GM18909 (cell line): ENCODE results near the gene ENDOD1.
"Not testable (repeated sequence)": the region's sequence is repeated elsewhere in the genome, so short reads cannot be mapped to it uniquely, and the experiment has no call there.

ENCODE experiments used
- ATAC-seq: cut with Tn5 transposase; IDR thresholded peaks from one replicate; pipeline ENCODE4 v1.9.1; 2021; ENCODE audit warnings: mild to moderate bottlenecking; ENCODE audit not compliant: unreplicated experiment, poor library complexity

Gene ENDOD1

DNA sequence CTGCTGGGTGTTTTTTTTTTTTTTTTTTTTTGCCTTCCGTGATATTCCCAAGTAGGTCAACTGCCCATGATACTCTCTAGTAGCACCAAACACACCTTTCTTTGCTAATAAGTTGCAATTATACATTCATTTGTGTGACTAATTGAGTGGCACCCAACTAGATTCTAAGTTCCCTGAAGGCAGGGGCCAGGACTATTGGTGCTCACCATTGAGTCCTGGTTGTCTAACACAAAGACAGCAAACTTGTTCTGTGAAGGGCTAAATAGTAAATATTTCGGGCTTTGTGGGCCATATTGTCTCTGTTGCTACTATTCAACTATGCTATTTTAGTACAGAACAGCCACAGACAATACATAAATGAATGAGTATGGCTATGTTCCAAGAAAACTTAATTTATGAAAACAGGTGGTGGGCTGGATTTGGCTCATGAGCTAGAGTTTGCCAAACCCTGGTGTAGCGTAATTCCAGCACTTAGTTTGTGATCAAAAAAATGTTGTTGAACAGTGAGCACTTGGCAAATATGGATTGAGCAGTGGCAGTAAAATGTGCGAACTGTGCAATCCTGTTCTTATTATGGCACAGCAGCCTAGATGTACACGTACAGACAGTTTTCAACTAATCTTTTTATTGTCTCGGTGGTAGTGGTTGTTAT, 11.3 kb downstream of the ENDOD1 start:
- ATAC-seq, result no peak

DNA sequence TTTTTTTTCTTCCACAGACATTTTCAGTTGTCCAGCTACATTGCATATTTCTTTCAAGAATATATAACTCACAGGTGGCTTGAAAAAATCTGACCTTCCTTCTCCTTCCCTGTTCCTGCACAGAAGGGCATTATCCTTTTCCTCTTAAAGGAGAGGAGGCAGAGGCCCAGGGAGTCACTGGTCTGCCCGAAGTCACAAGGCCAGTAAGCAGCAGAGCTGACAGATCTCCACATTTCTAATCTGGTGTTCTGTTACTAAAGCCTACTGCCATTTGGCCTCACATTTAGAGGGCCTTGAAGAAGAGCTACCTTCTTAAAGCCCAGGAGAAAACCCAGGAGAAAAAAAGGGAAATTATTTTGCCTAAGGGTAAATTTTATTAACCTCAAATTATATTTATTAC, 12.3 kb downstream of the ENDOD1 start:
- no peak for ATAC-seq

GRCh38 chr11:95102733-95103132, 13.1 kb downstream of the ENDOD1 start:
- no peak for ATAC-seq

DNA sequence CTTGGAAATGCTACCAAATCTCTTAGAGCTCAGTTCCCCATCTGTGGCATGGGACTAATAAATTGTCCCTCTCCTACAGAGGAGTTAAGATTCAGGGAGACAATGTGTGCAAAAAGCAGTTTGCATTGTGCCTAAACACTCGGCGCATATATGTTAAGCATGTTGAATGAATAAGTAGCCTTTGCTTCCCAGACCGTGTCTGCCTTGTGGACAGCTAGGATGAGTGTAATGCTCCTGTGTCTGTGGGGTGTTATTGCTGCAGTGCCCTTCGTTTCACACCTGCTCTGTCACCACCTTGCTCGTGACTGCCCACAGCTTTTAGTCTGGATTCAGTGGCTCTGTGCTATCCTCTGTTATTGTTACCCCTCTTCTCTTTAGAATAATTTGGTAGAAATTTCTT, 14.1 kb downstream of the ENDOD1 start:
- ATAC-seq, result no peak

- no peak for ATAC-seq
These were observed 14.6 kb downstream of the ENDOD1 start for GRCh38 chr11:95104121-95104830.

DNA sequence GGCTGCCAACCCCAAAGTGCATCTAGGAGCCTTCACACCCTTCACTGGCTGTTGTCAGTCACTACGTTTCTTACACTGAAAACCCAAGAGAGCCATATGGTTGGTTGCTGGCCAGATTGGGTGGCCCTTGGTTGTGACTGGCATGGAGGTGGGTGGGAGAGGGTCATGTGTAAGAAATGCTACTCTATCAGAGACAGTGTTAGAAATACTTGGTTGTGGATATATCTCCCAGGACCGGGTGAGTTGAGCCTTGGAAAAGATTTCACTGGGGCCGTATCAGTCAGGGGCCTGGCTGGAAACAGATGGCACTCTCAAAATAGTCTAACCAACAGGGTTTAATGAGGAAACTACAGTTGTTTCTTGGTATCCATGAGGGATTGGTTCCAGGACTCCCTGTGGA, 15.2 kb downstream of the ENDOD1 start:
- no peak for ATAC-seq

DNA sequence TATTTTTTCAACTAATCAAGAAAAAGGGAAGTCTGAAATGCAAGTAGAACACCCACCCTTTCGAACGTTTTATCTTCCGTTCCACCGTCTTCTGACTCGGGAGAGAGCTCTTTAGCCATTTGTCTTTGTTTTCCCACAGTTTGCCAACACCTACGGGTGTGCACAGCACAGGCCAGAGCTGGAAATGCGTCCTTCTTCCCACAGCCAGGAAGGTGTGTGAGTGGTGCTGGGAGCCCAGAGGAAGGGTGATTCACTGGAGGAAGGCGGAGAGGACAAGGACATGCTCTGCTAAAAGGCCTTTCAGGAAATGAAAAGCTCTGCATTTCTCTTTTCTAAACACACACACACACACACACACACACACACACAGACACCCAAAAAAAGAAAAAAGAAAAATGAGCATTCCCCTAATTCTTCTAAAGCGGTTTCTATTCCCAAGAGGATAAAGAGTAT, 18.5 kb downstream of the ENDOD1 start:
- ATAC-seq, result no peak

DNA sequence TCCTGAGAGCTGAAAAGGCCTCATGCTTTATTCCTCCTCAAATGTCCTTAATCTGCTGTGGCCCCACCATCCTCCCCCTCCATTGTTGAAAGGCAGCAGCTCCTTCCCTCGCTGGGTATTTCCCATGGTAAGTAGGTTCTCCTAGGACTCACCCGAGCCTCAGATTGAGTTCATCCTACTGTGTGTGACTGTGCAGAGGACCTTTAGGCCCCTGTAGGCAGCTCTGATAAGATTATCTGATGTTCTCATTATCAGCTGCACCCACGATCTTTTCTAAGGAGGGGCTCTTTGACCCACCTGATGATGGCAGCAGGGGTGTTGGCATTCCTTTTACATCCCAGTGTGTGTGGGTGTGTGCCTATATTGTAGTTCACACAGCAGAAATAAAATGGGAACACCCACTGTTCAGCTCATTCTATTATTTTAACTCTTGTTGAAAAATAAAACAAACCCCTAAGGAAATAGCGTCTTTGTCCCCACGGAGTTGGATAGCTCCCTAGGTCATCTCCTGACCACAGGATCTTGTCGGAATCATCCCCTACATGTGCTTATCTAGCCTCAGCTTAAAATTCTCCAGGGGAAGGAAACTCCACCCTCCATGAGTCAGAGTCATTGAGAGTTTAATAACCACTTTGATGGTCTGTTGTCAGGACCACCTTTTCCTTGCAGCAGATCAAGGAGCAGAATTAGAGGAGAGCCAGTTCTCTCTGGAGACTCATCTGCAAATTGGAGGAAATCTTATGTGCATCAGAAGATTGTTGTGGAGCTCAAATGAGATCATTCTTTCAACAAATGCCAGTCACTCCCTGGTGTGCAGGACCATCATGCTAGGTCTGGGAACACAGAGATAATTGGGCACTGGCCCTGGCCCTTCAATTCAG, 19.3 kb downstream of the ENDOD1 start:
- no peak for ATAC-seq

GRCh38 chr11:95111471-95111870, 21.8 kb downstream of the ENDOD1 start:
- not testable (repeated sequence) for ATAC-seq

DNA sequence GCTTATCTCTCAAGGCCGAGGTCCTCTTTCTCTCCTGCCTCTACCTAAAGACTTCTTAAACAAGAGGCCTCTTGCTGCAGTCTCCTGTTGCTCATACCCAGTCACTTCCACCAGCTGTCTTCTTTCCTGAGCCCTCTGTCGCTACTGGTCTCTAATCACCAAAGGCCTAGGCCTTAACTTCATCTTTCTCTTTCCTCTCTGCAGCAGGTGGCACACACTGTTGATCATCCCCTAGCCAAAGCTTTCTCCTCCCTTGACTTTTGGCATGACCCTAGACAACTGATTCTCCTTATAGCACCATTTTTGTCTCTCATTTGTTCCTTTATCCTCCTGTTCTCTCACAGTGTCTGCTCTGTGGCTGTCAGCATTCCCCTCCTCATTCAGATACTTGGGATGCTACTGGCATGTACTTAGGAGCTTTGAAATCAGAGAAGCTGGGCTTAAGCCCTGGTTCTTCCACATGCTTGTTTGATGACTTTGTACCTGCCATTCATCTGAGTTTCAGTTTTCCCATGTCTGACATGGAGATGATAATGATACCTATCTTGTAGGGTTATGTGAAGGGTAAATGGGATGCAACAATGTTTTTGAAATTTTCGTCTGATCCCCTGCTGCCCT, 22.4 kb downstream of the ENDOD1 start:
- ATAC-seq, result no peak

GRCh38 chr11:95115597-95115996, 26.0 kb downstream of the ENDOD1 start:
- ATAC-seq, result no peak

GRCh38 chr11:95119361-95120060, 29.9 kb downstream of the ENDOD1 start:
- ATAC-seq, result no peak

GRCh38 chr11:95121698-95122097, 32.1 kb downstream of the ENDOD1 start:
- no peak for ATAC-seq

DNA sequence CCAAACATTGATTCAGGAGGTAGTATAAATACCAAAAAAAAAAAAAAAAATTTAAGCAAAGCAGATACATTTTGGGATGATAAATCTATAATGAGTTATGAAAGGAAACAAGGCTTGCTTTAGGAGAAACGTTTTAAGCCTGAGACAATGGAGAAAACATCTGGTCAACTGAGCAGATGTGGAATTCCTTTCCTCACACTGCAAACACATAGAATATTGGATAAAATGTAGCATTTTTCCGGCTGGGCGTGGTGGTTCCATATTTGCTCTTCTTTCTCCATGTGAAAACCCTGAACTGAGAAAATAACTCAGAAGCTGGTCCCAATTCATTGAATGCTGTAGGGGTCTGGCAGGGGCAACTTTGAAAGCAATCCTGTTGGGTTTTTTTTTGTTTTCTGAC, 33.9 kb downstream of the ENDOD1 start:
- no peak for ATAC-seq

- ATAC-seq, result no peak
These were observed 39.0 kb downstream of the ENDOD1 start for GRCh38 chr11:95128602-95129001.

DNA sequence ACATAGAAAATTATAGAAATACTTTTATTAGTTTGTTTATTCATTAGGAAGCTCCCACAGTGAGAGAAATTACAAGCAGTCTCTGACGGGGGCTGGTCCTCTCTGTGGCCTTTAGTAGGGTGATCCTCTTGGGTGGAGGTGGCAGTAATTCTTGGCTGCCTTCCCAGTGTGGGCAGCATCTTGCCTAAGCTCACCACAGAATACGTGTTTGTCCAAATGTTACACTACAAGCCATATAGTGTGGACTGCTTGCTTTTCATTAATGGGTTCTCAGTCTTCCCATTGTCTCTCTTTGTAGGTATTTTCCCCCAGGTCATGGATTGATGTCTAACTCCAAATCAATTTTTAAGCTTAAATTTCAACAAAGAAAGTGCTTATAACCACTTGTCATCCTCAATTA, 43.3 kb downstream of the ENDOD1 start:
- no peak for ATAC-seq

DNA sequence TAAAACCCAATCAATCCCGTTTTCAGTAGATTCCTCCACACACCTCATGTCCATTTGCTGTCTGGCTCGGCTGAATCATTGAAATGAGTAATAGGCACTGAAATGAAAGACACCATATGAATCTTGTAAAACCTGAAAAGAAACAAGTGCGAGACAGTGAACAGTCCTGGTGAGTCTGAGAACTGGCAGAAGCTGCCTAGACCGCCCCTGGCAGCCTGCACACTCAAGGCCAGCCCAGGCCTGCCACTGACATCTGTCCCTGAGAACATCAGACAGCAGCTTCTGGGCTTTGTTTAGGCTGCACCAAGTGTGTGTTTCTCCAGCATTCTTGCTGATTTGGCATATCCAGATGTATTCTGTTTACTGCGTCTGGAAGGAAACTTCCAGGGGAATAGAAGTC, 44.8 kb downstream of the ENDOD1 start:
- no peak for ATAC-seq

GRCh38 chr11:95135155-95135554, 45.5 kb downstream of the ENDOD1 start:
- ATAC-seq, result no peak

- ATAC-seq, result no peak
These were observed 46.2 kb downstream of the ENDOD1 start for GRCh38 chr11:95135880-95136279.

GRCh38 chr11:95136747-95137146, 47.1 kb downstream of the ENDOD1 start:
- not testable (repeated sequence) for ATAC-seq
